HuH-7.5 (cell line): Measurements from ENCODE around the gene KLK8.
"Not testable (repeated sequence)": the region's sequence is repeated elsewhere in the genome, so short reads cannot be mapped to it uniquely, and the experiment has no call there.

Experiments used
- DNase-seq: peaks from one replicate; pipeline ENCODE4 v3.0.0; 2011; ENCODE audit warnings: low spot score

Gene KLK8

GRCh38 chr19:51016798-51017683 is 15.6 kb upstream of the KLK8 start:
- peak; percentile 90 for DNase-seq

- no peak for DNase-seq
These were observed 14.4 kb upstream of the KLK8 start for GRCh38 chr19:51015691-51016267.

DNA sequence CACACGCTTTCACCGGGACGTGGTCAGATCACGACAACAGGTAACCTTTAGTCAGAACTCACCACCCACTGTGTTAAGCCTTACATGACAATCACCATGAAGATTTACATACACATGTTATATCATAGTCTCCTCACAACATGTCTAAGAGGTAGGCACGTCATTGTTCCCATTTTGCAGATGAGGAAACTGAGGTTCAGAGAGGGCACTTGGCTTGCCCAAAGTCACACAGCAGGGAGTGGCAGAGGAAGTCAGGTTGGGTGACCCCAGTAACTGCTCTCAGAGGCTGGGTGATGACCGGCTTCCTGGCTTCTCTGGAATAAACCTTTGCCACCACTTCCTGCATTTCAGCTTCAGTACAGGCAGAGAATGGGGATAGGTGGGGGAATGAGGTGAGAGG is 12.8 kb upstream of the KLK8 start:
- DNase-seq, result no peak

DNA sequence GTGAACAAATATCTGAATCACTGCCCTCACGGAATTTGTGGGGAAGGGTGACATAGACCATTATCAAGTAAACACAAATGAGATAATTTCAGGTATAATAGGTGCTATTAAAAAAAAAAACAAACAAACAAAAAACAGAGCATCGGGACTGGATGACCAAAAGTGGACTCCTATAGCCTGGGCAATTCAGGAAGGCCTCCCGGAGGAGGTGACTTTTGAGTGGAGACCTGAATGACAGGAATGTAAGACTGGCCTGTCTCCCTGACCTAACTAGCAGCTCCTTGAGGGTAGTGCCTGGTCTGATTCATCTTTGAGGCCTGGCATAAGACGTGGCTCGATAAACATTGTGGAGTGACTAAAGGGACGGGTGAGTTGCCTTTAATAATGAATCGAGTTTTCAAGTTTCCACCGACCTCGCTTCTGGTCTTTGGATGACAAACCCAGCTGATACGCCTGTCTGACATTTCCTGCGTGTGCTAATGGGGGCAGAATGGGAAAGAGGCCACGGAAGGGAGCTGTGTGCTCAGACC is 11.3 kb upstream of the KLK8 start:
- no peak for DNase-seq

DNA sequence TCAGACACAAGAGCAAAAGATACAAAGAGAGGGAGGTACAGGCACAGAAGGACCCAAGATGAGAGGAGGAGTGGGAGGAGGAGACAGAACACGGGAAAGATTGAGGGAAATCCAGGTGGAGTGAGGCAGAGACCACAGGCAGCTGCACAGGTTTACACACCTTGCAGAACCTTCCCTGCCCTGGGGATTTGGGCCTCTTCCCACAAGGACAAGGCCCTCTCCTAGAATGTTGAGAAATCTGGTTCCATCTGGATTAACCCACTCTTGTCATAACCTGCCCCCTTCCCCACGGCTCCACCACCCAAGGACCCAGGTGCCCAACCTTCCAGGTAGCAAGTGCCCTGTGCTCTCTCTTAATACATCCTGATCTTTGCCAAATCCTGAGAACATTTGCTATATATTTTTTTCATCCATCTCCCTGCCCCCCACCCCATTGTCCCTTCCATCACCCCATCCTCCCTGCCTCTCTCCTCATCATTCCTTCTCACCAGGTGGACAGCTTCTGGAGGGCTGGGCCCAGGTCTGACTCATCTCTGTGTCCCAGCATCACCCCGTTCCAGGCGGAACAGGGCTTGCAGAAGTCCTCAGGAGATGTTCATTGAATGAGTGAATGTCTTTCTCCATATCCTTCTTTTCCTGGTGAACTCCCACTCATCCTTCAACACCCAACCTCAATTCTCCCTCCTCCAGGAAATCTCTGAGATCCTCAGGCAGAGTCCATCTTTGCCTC is 8.8 kb upstream of the KLK8 start:
- DNase-seq, result no peak

- no peak for DNase-seq
These were observed 7.9 kb upstream of the KLK8 start for GRCh38 chr19:51009061-51009891.

DNA sequence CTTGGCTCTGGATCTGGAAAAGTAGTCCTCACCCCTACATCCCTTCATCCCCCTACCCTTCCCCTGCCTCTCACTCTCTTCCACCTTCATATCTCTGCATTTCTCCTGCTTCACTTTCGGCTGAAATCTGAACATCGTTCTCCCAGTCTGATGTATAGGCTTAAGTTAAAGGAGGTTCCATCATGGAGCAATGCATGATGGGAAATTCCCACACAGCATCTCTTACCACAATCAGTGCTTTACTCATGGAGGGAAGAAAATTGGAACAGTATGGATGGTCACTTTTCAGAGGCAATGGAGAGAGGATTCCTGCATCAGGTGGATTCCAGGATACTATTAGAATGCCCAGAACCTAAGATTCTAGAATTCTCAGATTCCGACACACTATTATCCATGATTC is 6.1 kb upstream of the KLK8 start:
- no peak for DNase-seq

GRCh38 chr19:51006406-51006805 is 5.0 kb upstream of the KLK8 start:
- DNase-seq, result no peak

DNA sequence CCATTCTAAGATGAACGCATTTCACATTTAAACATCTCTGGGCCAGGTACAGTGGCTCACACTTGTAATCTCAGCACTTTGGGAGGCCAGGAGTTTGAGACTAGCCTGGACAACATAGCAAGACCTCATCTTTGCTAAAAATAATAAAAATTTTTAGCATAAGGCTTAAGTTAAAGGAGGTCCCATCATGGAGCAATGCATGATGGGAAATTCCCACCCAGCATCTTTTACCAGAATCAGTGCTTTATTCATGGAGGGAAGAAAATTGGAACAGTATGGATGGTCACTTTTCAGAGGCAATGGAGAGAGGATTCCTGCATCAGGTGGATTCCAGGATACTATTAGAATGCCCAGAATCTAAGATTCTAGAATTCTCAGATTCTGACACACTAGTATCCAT is 3.8 kb upstream of the KLK8 start:
- DNase-seq, result no peak

DNA sequence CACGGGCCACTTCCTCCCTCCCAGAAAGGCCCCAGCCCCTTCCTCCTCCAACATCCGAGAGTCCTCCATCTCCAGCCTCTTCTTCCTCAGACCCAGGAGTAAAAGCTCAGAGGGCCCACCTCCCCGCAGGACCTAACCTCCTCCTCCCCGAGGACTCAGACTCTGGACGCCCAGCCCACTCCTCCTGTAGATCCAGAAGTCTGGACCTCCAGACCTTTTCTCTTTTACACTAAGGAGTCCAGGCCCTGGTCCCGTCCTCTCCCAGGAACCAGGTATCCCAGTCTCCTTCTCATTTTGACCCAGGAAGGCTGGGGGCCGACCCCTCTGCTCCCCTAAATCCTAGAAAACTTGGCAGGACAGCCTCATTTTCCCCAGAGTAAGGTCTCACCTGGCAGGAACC is 1.9 kb upstream of the KLK8 start:
- DNase-seq, result no peak

DNA sequence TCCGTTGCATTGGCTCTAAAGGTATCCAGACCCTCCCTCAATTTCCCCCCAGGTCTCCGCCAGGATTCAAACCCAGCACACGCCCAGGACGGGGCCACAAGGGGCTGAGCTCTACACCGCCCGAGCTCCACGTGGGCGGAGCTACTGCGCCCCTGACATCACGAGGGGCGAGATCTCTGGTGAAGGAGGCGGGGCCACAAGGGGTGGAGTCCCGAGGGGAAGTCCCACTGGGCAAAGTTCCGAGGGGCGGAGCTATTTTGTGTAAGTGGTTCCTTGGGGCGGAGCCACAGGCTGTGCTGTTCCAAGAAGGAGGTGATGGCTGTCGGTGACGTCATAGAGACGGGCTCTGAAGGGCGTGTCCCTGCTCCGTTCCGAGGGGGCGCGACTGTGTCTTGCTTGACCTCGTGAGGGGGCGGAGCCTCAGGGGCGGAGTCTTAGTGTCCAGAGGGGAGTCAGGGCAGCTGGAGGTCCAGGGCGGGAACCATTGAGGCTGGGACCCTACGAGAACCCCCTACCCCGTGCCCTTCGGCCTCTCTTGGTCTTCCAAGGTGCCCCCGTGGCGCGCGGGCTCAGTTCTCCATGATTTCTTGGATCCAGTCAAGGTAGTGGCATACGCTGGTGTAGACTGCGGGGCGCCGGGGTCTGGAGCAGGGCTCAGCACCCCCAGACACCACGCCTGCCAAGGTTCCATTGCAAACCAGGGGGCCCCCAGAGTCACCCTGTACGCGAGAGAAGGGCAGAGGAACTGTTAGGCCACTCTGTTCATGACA is 1.3 kb upstream of the KLK8 start:
- DNase-seq, result no peak

- DNase-seq, result no peak
These were observed 707 bp upstream of the KLK8 start for GRCh38 chr19:51002089-51002532.

GRCh38 chr19:51000981-51001380 is 423 bp downstream of the KLK8 start:
- DNase-seq, result no peak

- no peak for DNase-seq
These were observed 978 bp downstream of the KLK8 start for GRCh38 chr19:51000426-51000825.

DNA sequence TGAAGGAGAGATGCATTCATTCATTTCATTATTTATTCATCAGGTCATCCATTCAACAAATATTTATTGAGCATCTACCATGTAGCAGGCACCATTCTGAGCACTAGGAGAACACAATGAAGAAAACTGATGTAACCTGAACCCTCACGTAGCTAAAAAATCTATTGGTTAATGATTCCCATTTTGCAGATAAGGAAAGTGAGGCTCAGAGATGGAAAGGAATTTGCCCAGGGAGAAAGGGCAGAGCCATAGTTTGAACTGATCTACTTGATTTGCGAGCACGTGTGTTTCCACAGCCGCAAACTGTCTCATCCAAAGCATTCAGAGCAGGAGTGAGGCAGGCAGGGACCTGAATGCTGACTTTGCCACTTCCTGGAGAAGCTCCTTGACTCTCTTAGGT is 2.7 kb downstream of the KLK8 start:
- no peak for DNase-seq

GRCh38 chr19:50998061-50998460 is 3.3 kb downstream of the KLK8 start:
- no peak for DNase-seq

- no peak for DNase-seq
These were observed 7.3 kb downstream of the KLK8 start for GRCh38 chr19:50994129-50994528.

DNA sequence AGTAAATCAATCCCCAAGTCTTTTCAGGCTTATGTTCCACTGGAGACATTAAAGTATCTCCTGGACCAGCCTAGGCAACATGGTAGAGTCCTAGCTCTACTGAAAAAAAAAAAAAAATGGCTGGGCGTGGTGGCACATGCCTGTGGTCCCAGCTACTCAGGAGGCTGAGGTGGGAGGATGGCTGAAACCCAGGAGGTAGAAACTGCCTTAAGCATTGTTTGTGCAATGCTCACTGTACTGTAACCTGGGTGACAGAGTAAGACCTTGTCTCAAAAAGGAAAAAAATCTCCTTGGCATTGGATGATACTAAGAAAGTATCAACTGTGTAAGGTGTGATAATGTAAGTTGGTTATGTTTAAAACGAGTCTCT is 8.8 kb downstream of the KLK8 start:
- DNase-seq, result no peak

GRCh38 chr19:50984416-50984815 is 17.0 kb downstream of the KLK8 start:
- DNase-seq, result not testable (repeated sequence)

GRCh38 chr19:50983625-50984292 is 17.6 kb downstream of the KLK8 start, which contains the start of gene KLK7:
Gene KLK7 (minus strand): TSS chr19:50983917. CDS start chr19:50982399, 1,518 bp downstream.
- no peak for DNase-seq
